HepG2 (cell line): Measurements from ENCODE around the gene TMEM132D. TPM values are rescaled to one million over a fixed set of nuclear protein-coding genes. Genes with fewer than 3 reads are reported as not detected.

ENCODE experiments used
- ATAC-seq: fragments of 200-7000 bp; cut with Tn5 transposase; 3 replicates; pipeline ENCODE4 v1.9.1; 2020; ENCODE audit warnings: mild to moderate bottlenecking, moderate library complexity
- BruUV-seq: library from RNA; stranded (reverse); fragments of 400-500 nt; replicated peaks from 2 replicates; lab custom pipeline; 2021; lab: Mats Ljungman, UMichigan
- CTCF ChIA-PET: fragments of 300-600 bp; formaldehyde crosslinking; extraction: SDS; loops from one replicate; lab custom pipeline; 2021; ENCODE audit warnings: low total read pairs, inconsistent platforms, low intra/inter-chr PET ratio; lab: Yijun Ruan, JAX
- POLR2A ChIA-PET: fragments of 350-600 bp; sonication (Branson Sonifier 250); formaldehyde crosslinking; loops from one replicate; lab custom pipeline; 2020; ENCODE audit warnings: antibody characterized with exemption, inconsistent platforms; lab: Yijun Ruan, JAX
- DNase-seq: peaks from one replicate; pipeline ENCODE4 v3.0.0-alpha.2; 2015; ENCODE audit warnings: low spot score
- FAIRE-seq: peaks from 3 replicates; lab custom pipeline; 2011; peaks lifted over from hg19 to GRCh38; lab: Jason Lieb, UNC
- H2AFZ ChIP-seq: one replicate; pipeline ENCODE4 v1.6.1; 2011; ENCODE audit warnings: low read length, inconsistent platforms
- H3K27ac ChIP-seq: fragments of 300-600 bp; 3 replicates; pipeline ENCODE4 v1.8.0; 2011; ENCODE audit warnings: mixed run types, mild to moderate bottlenecking, mixed read lengths, low read length, inconsistent platforms; ENCODE audit not compliant: insufficient read depth; ENCODE audit errors: extremely low read length
- H3K27me3 ChIP-seq, 2 experiments: fragments of 200-600 bp in 1 of 2; 2 replicates in 1 of 2; 3 replicates in 1 of 2; pipeline versions ENCODE4 v1.6.0 to v1.8.0; 2011; ENCODE audit warnings: low read length in 2 of 2, mild to moderate bottlenecking in 2 of 2, moderate library complexity in 2 of 2, inconsistent platforms in 1 of 2; ENCODE audit not compliant: insufficient read depth in 2 of 2, control insufficient read depth in 1 of 2
- H3K36me3 ChIP-seq, 2 experiments: fragments of 200-600 bp in 1 of 2; replicated peaks in 1 of 2; 2 replicates in 1 of 2; 3 replicates in 1 of 2; pipeline versions ENCODE4 v1.5.1 to v1.8.0; 2011; ENCODE audit warnings: low read length in 2 of 2, inconsistent platforms in 1 of 2; ENCODE audit not compliant: insufficient read depth in 2 of 2, control insufficient read depth in 1 of 2
- H3K4me1 ChIP-seq: 2 replicates; pipeline ENCODE4 v1.5.1; 2012; ENCODE audit warnings: low read length, inconsistent platforms; ENCODE audit not compliant: insufficient read depth
- H3K4me2 ChIP-seq: 2 replicates; pipeline ENCODE4 v1.6.0; 2011; ENCODE audit warnings: low read depth, low read length, inconsistent platforms
- H3K4me3 ChIP-seq, 3 experiments: fragments of 200-600 bp in 1 of 3; sonication (generic), shearing (Covaris generic) in 1 of 3; replicated peaks in 1 of 3; 2 replicates each; pipeline ENCODE4 v1.5.1; 2011 to 2016; ENCODE audit warnings: low read length in 3 of 3, inconsistent platforms in 2 of 3, low read depth in 2 of 3, mild to moderate bottlenecking in 2 of 3, control low read depth in 1 of 3, mixed read lengths in 1 of 3; ENCODE audit not compliant: insufficient read depth in 1 of 3
- H3K79me2 ChIP-seq: one replicate; pipeline ENCODE4 v1.6.1; 2011; ENCODE audit warnings: low read length, inconsistent platforms; ENCODE audit not compliant: insufficient read depth
- H3K9ac ChIP-seq: 2 replicates; pipeline ENCODE4 v1.6.0; 2011; ENCODE audit warnings: mild to moderate bottlenecking, low read depth, low read length, inconsistent platforms; ENCODE audit not compliant: insufficient read depth
- H3K9me3 ChIP-seq: 2 replicates; pipeline ENCODE4 v1.5.1; 2012; ENCODE audit warnings: mild to moderate bottlenecking, low read length
- H4K20me1 ChIP-seq: 2 replicates; pipeline ENCODE4 v1.6.0; 2011; ENCODE audit warnings: inconsistent platforms, mild to moderate bottlenecking, low read length, moderate library complexity; ENCODE audit not compliant: insufficient read depth
- AKNA ChIP-seq: sonication (generic); formaldehyde crosslinking; IDR thresholded peaks from 2 replicates; pipeline ENCODE4 v1.4.0; 2020; ENCODE audit warnings: missing genetic modification reagents, borderline replicate concordance
- FIP1L1 ChIP-seq: fragments of 200-400 bp; formaldehyde crosslinking; IDR thresholded peaks from 2 replicates; pipeline ENCODE4 v1.6.1; 2018; ENCODE audit warnings: low read depth, mild to moderate bottlenecking, low read length, moderate library complexity, borderline replicate concordance; ENCODE audit not compliant: insufficient read depth
- HMG20B ChIP-seq: conservative IDR thresholded peaks from 2 replicates; pipeline ENCODE4 v1.6.1; 2016; ENCODE audit warnings: missing genetic modification reagents, missing compliant biosample characterization
- MATR3 ChIP-seq: sonication (generic); formaldehyde crosslinking; IDR thresholded peaks from 2 replicates; pipeline ENCODE4 v1.4.0; 2020; ENCODE audit warnings: missing genetic modification reagents
- MZF1 ChIP-seq: sonication (generic); formaldehyde crosslinking; IDR thresholded peaks from 2 replicates; pipeline ENCODE4 v1.8.1; 2023; ENCODE audit warnings: mild to moderate bottlenecking, missing genetic modification reagents, borderline replicate concordance
- PAF1 ChIP-seq: IDR thresholded peaks from 2 replicates; pipeline ENCODE4 v1.6.1; 2016; ENCODE audit warnings: missing genetic modification reagents, missing compliant biosample characterization
- PLRG1 ChIP-seq: fragments of 450-650 bp; conservative IDR thresholded peaks from 2 replicates; pipeline ENCODE4 v1.6.1; 2016
- RBM22 ChIP-seq: fragments of 200-400 bp; formaldehyde crosslinking; optimal IDR thresholded peaks from 2 replicates; pipeline ENCODE3; 2017; ENCODE audit warnings: mild to moderate bottlenecking, low read length, moderate library complexity
- SMAD1 ChIP-seq: sonication (generic); formaldehyde crosslinking; IDR thresholded peaks from 2 replicates; pipeline ENCODE4 v1.4.0; 2020; ENCODE audit warnings: missing genetic modification reagents, low read depth, mild to moderate bottlenecking, borderline replicate concordance
- ZNF10 ChIP-seq: sonication (generic); formaldehyde crosslinking; IDR thresholded peaks from 2 replicates; pipeline ENCODE4 v1.4.0; 2020; ENCODE audit warnings: mild to moderate bottlenecking, low read depth, missing genetic modification reagents, borderline replicate concordance
- ZNF337 ChIP-seq: sonication (generic); formaldehyde crosslinking; IDR thresholded peaks from 2 replicates; pipeline ENCODE4 v1.5.1; 2020; ENCODE audit warnings: missing genetic modification reagents, low read depth, mild to moderate bottlenecking, borderline replicate concordance
- ZNF724P ChIP-seq: sonication (generic); formaldehyde crosslinking; IDR thresholded peaks from 2 replicates; pipeline ENCODE4 v1.8.0; 2022; ENCODE audit warnings: missing genetic modification reagents, borderline replicate concordance
- ZNF766 ChIP-seq: sonication (generic); formaldehyde crosslinking; IDR thresholded peaks from 2 replicates; pipeline ENCODE4 v1.5.0; 2020; ENCODE audit warnings: missing genetic modification reagents, borderline replicate concordance
- ZNF777 ChIP-seq: sonication (generic); formaldehyde crosslinking; IDR thresholded peaks from 2 replicates; pipeline ENCODE4 v1.4.0; 2020; ENCODE audit warnings: missing genetic modification reagents
- WGBS: methylation state at CpG from one replicate; pipeline ENCODE4 v1.1.6; 2017; ENCODE audit warnings: low lambda C conversion rate; 5-methylcytosine and 5-hydroxymethylcytosine counted together
- in situ Hi-C: cut with HindIII; loops from 2 replicates; pipeline ENCODE4 v1.10.0; 2017; ENCODE audit warnings: low pct_unique_long_range_greater_than_20kb; ENCODE audit not compliant: extremely low pct_ligation_motif_present
- intact Hi-C: fragments of 100-400 bp; cut with micrococcal nuclease; formaldehyde crosslinking; loops from one replicate; pipeline ENCODE4 v1.10.0; 2022; ENCODE audit not compliant: unreplicated experiment
- polyA plus RNA-seq, 8 experiments: library from polyadenylated mRNA; depleted of rRNA in 3 of 8; stranded (reverse) in 7 of 8; unstranded in 1 of 8; fragments of >200 nt; fragmentation: Illumina TruSeq in 4 of 8; extraction: Trizol in 4 of 8; gene quantifications; 2 replicates each; pipeline versions ENCODE4 v1.2.1 to v1.2.3, GENCODE V29; 2011 to 2016; ENCODE audit warnings: low read depth in 4 of 8, missing spikeins in 1 of 8, mixed read lengths in 1 of 8; ENCODE audit not compliant: insufficient read depth in 1 of 8
- total RNA-seq, 5 experiments: library from RNA; depleted of rRNA; stranded (reverse); fragments of >200 nt; fragmentation: Illumina TruSeq; extraction: Trizol; gene quantifications; 2 replicates each; pipeline ENCODE4 v1.2.3, GENCODE V29; 2016; ENCODE audit warnings: low read depth in 1 of 5

Gene TMEM132D
- total and polyA plus RNA-seq, 2 of the 13 experiments (the other 11 are each of a cell fraction or from before 2014, with no cell fraction given): not detected

DNA sequence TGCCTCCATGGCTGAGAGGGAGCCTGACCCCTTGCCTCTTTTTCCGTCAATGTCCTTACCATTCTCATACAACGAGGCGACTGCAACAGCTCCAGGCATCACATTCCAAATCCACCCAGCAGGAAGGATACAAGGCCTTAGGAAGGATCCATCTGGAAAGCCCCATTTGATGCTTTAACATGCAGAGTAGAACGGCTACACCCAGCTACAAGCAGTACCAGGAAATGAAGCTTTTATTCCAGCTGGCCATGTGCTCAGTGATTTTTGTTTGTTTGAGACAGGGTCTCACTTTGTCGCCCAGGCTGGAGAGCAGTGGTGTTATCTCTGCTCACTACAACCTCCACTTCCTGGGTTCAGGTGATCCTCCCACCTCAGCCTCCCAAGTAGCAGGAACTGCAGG lies 124.8 kb downstream of the TMEM132D start:
- Histone ChIP-seq H4K20me1 (no peaks in the 10 kb centered on the region), H3K27ac (no peak overlapping the region), H3K27me3 (peaks cover 0 to 17% of the 10 kb centered on the region in 2 experiments; a peak in 1 of 5 replicates), H3K9ac (no peak overlapping the region), H2AFZ (no peak overlapping the region), H3K4me2 (no peak overlapping the region), H3K9me3 (no peaks in the 10 kb centered on the region), H3K4me3 (no peak overlapping the region), H3K4me1 (no peaks in the 10 kb centered on the region), H3K36me3 (no peaks in the 10 kb centered on the region), H3K79me2 (no peaks in the 10 kb centered on the region)
- CTCF ChIA-PET: no interaction called here
- POLR2A ChIA-PET: no interaction called here
- TF ChIP-seq MATR3 (CRISPR knock-in tag) (no peak), PLRG1 (no peak), RBM22 (no peak), ZNF337 (CRISPR knock-in tag) (no peak), ZNF777 (CRISPR knock-in tag) (no peak), ZNF10 (CRISPR knock-in tag) (no peak), MZF1 (no peak), FIP1L1 (no peak), ZNF766 (CRISPR knock-in tag) (no peak), PAF1 (CRISPR knock-in tag) (no peak), ZNF724P (CRISPR knock-in tag) (no peak), HMG20B (CRISPR knock-in tag) (no peak), SMAD1 (no peak), AKNA (CRISPR knock-in tag) (no peak)
- intact Hi-C loops (no loop called here), in situ Hi-C loops (no loop called here)
- ATAC-seq: no peak
- 5% methylated on average over 5 of the region's 5 CpGs for WGBS
- no peak for FAIRE-seq
- no peak for DNase-seq
- BruUV-seq: no TSS peak
